Stimulated activated CD4-positive, alpha-beta T cell treated with anti-CD3 and anti-CD28 coated beads, TNF-alpha, amount 100 ng/mL, for 4 hours (primary cell): Measurements from ENCODE around the gene KRTAP5-2.

Source experiments
- DNase-seq, 3 experiments: peaks; one replicate each; pipeline ENCODE4 v3.0.0-alpha.2; 2020; ENCODE audit warnings: low read depth in 3 of 3

Gene KRTAP5-2

GRCh38 chr11:1567721-1568100 lies 30.4 kb downstream of the KRTAP5-2 start:
- DNase-seq = no peak

GRCh38 chr11:1567052-1567720 lies 30.9 kb downstream of the KRTAP5-2 start:
- no peak for DNase-seq

GRCh38 chr11:1566381-1567051 lies 31.6 kb downstream of the KRTAP5-2 start:
- no peak for DNase-seq

GRCh38 chr11:1565904-1566247 lies 32.2 kb downstream of the KRTAP5-2 start:
- DNase-seq = no peak

GRCh38 chr11:1565173-1565903 lies 32.8 kb downstream of the KRTAP5-2 start:
- DNase-seq = no peak

- DNase-seq = no peak
These were observed 33.4 kb downstream of the KRTAP5-2 start for GRCh38 chr11:1564535-1565172.

GRCh38 chr11:1563697-1564534 lies 34.2 kb downstream of the KRTAP5-2 start:
- DNase-seq = no peak

GRCh38 chr11:1563149-1563638 lies 34.9 kb downstream of the KRTAP5-2 start:
- no peak for DNase-seq

- no peak for DNase-seq
These were observed 35.5 kb downstream of the KRTAP5-2 start for GRCh38 chr11:1562469-1563148.

- no peak for DNase-seq
These were observed 36.1 kb downstream of the KRTAP5-2 start for GRCh38 chr11:1561955-1562354.

- DNase-seq = no peak
These were observed 36.8 kb downstream of the KRTAP5-2 start for GRCh38 chr11:1561266-1561665.

GRCh38 chr11:1560649-1561251 lies 37.3 kb downstream of the KRTAP5-2 start:
- DNase-seq = no peak

GRCh38 chr11:1560002-1560648 lies 38.0 kb downstream of the KRTAP5-2 start:
- DNase-seq = no peak

GRCh38 chr11:1559111-1559951 lies 38.8 kb downstream of the KRTAP5-2 start:
- DNase-seq = no peak

GRCh38 chr11:1558775-1559110 lies 39.4 kb downstream of the KRTAP5-2 start:
- no peak for DNase-seq

GRCh38 chr11:1557904-1558774 lies 40.0 kb downstream of the KRTAP5-2 start:
- no peak for DNase-seq

- no peak for DNase-seq
These were observed 40.8 kb downstream of the KRTAP5-2 start for GRCh38 chr11:1557051-1557884.
